ENCODE data around the gene DNMBP. TPM values are rescaled to one million over a fixed set of nuclear protein-coding genes. Genes with fewer than 3 reads are reported as not detected.

The DNMBP gene
- total and polyA plus RNA-seq, 2 of the 4 experiments (the other 2 are of a cell fraction), result 10.9 to 13.6 TPM

GRCh38 chr10:99843310-99843709, 166.4 kb downstream of the DNMBP start:
- H2BK15ac ChIP-seq (ENCODE audit: low read depth, low read length), result no peak overlapping the region
- WGBS, 2 experiments (ENCODE audit: extremely low coverage in 2 of 2, insufficient read length in 1 of 2), result no CpG with 5 or more reads among the region's 3 CpGs
- H3K9ac ChIP-seq (ENCODE audit: low read depth, low read length), result no peak overlapping the region
- no peaks in the 10 kb centered on the region for H3K9me3 ChIP-seq (ENCODE audit: control insufficient read depth, insufficient read depth, low read length)
- ChIA-PET POLR2A (ENCODE audit: unreplicated experiment) (no interaction called here), CTCF (interaction anchor here (1.2 kb wide), 1 partner anchor 202 kb away, joined by 6 read pairs; no protein-coding TSS in a partner anchor)
- no peak overlapping the region; the same call in 1 of the 2 replicates for H3K14ac ChIP-seq (replicated peaks; ENCODE audit: low read depth, low read length)
- H2BK5ac ChIP-seq (ENCODE audit: low read depth, low read length, poor library complexity, severe bottlenecking), result no peak overlapping the region
- H4K91ac ChIP-seq (ENCODE audit: insufficient read depth, low read depth, low read length), result no peak overlapping the region
- in situ Hi-C loops (cut with MboI; ENCODE audit: low sequenced_read_pairs) (loop anchor here (10.0 kb wide), 1 partner anchor 341 kb away; the partner anchor contains the start of gene ERLIN1), intact Hi-C loops (cut with micrococcal nuclease) (loop anchor here (10.0 kb wide), 1 partner anchor 209 kb away; no protein-coding TSS in a partner anchor), dilution Hi-C loops (cut with HindIII; ENCODE audit: low sequenced_read_pairs, unreplicated experiment) (no loop called here)
- H3K36me3 ChIP-seq (ENCODE audit: control insufficient read depth, insufficient read depth, low read length), result no peaks in the 10 kb centered on the region
- H3K23ac ChIP-seq (ENCODE audit: low read depth, low read length), result 0 out of 2 replicates have a peak overlapping the region, but pooled peaks have one; percentile 5
- H3K79me1 ChIP-seq (ENCODE audit: low read depth in 1 of 2, low read length in 2 of 2), result no peaks in the 10 kb centered on the region
- no TSS peak for BruUV-seq (replicated peaks)
- no peaks in the 10 kb centered on the region for H3K9me1 ChIP-seq (ENCODE audit: insufficient read depth, low read length)
- no peak overlapping the region for H3K4me2 ChIP-seq (ENCODE audit: low read depth, low read length)
- H3K4me1 ChIP-seq (ENCODE audit: control insufficient read depth, insufficient read depth, low read length), result no peaks in the 10 kb centered on the region
- H3K18ac ChIP-seq (ENCODE audit: low read depth, low read length), result no peak overlapping the region
- no peak overlapping the region for H2BK120ac ChIP-seq (ENCODE audit: low read depth, low read length)
- H2AFZ ChIP-seq (replicated peaks; ENCODE audit: low read length, poor library complexity), result peak overlapping the region; percentile 6
- H3K27ac ChIP-seq (ENCODE audit: insufficient read depth, low read length), result no peak overlapping the region
- H3K56ac ChIP-seq (ENCODE audit: extremely low read depth, insufficient read depth, low read length), result no peak overlapping the region
- H3K27me3 ChIP-seq (ENCODE audit: control insufficient read depth, insufficient read depth, low read length), result no peaks in the 10 kb centered on the region
- H3K4ac ChIP-seq (ENCODE audit: low read depth, low read length), result no peak overlapping the region; the same call in 1 of the 2 replicates
- no peak overlapping the region for H4K5ac ChIP-seq (ENCODE audit: low read depth, low read length)
- no peak overlapping the region for H2AK9ac ChIP-seq (replicated peaks; ENCODE audit: low read depth, low read length, poor library complexity)
- DNase-seq (peak; percentile 15), ATAC-seq (ENCODE audit: low read depth) (0 out of 2 replicates have a peak, but pooled peaks have one; percentile 8)
- H2AK5ac ChIP-seq (ENCODE audit: low read depth, low read length), result no peak overlapping the region
- no peaks in the 10 kb centered on the region for H4K20me1 ChIP-seq (ENCODE audit: insufficient read depth, low read length)
- no peak overlapping the region for H2BK20ac ChIP-seq (ENCODE audit: low read depth, low read length)
- no peak overlapping the region for H3K4me3 ChIP-seq (ENCODE audit: insufficient read depth, low read depth, low read length)
- no peak overlapping the region for H4K8ac ChIP-seq (ENCODE audit: low read depth in 2 of 2, low read length in 2 of 2)
- TF ChIP-seq MAFK (IDR thresholded peaks at IDR 0.05; ENCODE audit: low read depth, low read length), result no peak
- no peak for TF ChIP-seq MXI1 (IDR thresholded peaks at IDR 0.05; ENCODE audit: borderline replicate concordance, low read depth, low read length)
- TF ChIP-seq RFX5 (IDR thresholded peaks at IDR 0.05; ENCODE audit: low read depth, low read length), result no peak
- TF ChIP-seq CHD1 (IDR thresholded peaks at IDR 0.05; ENCODE audit: low read depth, low read length), result no peak
- TF ChIP-seq RAD21 (IDR thresholded peaks at IDR 0.05; ENCODE audit: low read length), result no peak
- no peak for TF ChIP-seq RCOR1 (IDR thresholded peaks at IDR 0.05; ENCODE audit: insufficient replicate concordance, low read length)
- TF ChIP-seq SMC3 (IDR thresholded peaks at IDR 0.05; ENCODE audit: low read depth, low read length), result no peak
- no peak for TF ChIP-seq CTCF (conservative IDR thresholded peaks at IDR 0.05; ENCODE audit: low read depth, low read length)
- no peak for TF ChIP-seq FOS (IDR thresholded peaks at IDR 0.05; ENCODE audit: low read depth, low read length)
- TF ChIP-seq POLR2A (IDR thresholded peaks at IDR 0.05; ENCODE audit: low read depth, low read length), result no peak
- TF ChIP-seq NFE2L2 (IDR thresholded peaks at IDR 0.05; ENCODE audit: low read depth, low read length), result no peak
- TF ChIP-seq, protein P1, sequence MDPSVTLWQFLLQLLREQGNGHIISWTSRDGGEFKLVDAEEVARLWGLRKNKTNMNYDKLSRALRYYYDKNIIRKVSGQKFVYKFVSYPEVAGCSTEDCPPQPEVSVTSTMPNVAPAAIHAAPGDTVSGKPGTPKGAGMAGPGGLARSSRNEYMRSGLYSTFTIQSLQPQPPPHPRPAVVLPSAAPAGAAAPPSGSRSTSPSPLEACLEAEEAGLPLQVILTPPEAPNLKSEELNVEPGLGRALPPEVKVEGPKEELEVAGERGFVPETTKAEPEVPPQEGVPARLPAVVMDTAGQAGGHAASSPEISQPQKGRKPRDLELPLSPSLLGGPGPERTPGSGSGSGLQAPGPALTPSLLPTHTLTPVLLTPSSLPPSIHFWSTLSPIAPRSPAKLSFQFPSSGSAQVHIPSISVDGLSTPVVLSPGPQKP (IDR thresholded peaks at IDR 0.05; ENCODE audit: borderline replicate concordance, low read depth, low read length), result no peak
- TF ChIP-seq CEBPB (IDR thresholded peaks at IDR 0.05; ENCODE audit: low read depth, low read length), result no peak
- TF ChIP-seq USF2 (IDR thresholded peaks at IDR 0.05; ENCODE audit: low read depth, low read length), result no peak
- TF ChIP-seq MAZ (IDR thresholded peaks at IDR 0.05; ENCODE audit: borderline replicate concordance, low read depth, low read length), result no peak
- TF ChIP-seq BHLHE40 (IDR thresholded peaks at IDR 0.05; ENCODE audit: low read depth, low read length), result no peak
